Endothelial cell of umbilical vein (primary cell): ENCODE data around the gene ZNFX1.

Experiments used
- POLR2A ChIP-seq: IDR thresholded peaks from 2 replicates; pipeline ENCODE4 v1.6.1; 2012; ENCODE audit warnings: low read depth, mild to moderate bottlenecking, control low read depth, low read length
- POLR2AphosphoS5 ChIP-seq: IDR thresholded peaks from 2 replicates; pipeline ENCODE4 v1.6.1; 2012; ENCODE audit warnings: low read depth, mild to moderate bottlenecking, control low read depth, low read length, moderate library complexity; ENCODE audit not compliant: insufficient read depth
- TF ChIP-seq, protein P1 (sequence below), 2 donors: IDR thresholded peaks; 1 replicate in 1 of 2; 2 replicates in 1 of 2; pipeline ENCODE4 v1.5.1; 2011; ENCODE audit warnings: low read length in 2 of 2, mild to moderate bottlenecking in 2 of 2, moderate library complexity in 2 of 2, control low read depth in 1 of 2, inconsistent platforms in 1 of 2, low read depth in 1 of 2; ENCODE audit not compliant: insufficient read depth in 1 of 2; ENCODE audit errors: extremely low read depth in 1 of 2

DNA sequence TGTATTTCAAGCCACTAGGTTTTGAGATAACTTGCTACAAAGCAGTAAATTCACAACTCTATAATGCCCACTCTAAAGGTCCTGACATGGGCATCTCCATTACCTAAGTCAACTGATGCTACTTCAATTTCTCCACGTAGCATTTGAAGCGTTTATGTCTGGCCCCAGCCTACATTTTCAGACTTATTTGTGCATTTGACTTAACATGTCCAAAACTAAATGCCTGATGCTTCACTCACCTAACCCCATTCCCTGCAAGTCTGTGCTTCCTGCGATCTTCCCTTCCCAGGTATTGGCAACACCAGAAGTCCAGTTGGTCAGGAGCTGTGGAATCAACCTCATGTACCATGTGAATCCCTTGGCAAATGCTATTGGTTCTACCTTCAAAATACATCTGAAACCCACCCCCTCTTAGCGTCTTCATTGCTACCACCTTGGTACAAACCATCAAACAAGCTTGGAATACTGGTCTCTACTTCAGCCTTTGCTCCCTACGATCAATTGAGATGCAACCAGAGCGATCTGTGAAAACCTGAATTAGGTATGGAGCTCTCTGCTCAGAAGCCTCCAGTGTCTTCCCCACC, 12.8 kb upstream of the ZNFX1 start:
- TF ChIP-seq, protein P1, sequence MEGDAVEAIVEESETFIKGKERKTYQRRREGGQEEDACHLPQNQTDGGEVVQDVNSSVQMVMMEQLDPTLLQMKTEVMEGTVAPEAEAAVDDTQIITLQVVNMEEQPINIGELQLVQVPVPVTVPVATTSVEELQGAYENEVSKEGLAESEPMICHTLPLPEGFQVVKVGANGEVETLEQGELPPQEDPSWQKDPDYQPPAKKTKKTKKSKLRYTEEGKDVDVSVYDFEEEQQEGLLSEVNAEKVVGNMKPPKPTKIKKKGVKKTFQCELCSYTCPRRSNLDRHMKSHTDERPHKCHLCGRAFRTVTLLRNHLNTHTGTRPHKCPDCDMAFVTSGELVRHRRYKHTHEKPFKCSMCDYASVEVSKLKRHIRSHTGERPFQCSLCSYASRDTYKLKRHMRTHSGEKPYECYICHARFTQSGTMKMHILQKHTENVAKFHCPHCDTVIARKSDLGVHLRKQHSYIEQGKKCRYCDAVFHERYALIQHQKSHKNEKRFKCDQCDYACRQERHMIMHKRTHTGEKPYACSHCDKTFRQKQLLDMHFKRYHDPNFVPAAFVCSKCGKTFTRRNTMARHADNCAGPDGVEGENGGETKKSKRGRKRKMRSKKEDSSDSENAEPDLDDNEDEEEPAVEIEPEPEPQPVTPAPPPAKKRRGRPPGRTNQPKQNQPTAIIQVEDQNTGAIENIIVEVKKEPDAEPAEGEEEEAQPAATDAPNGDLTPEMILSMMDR (IDR thresholded peaks at IDR 0.05; ENCODE audit: extremely low read depth in 1 of 2, insufficient read depth in 1 of 2, low read depth in 1 of 2, low read length in 2 of 2), result no peak
- TF ChIP-seq POLR2AphosphoS5 (peak; percentile 15), POLR2A (no peak)
